A204.1 (cell line): Measurements from ENCODE around the gene WDR38.
"Not testable (repeated sequence)": the region's sequence is repeated elsewhere in the genome, so short reads cannot be mapped to it uniquely, and the experiment has no call there.

Experiments used
- FAIRE-seq: peaks from 2 replicates; lab custom pipeline; 2012; peaks lifted over from hg19 to GRCh38; lab: Jason Lieb, UNC

WDR38 gene

DNA sequence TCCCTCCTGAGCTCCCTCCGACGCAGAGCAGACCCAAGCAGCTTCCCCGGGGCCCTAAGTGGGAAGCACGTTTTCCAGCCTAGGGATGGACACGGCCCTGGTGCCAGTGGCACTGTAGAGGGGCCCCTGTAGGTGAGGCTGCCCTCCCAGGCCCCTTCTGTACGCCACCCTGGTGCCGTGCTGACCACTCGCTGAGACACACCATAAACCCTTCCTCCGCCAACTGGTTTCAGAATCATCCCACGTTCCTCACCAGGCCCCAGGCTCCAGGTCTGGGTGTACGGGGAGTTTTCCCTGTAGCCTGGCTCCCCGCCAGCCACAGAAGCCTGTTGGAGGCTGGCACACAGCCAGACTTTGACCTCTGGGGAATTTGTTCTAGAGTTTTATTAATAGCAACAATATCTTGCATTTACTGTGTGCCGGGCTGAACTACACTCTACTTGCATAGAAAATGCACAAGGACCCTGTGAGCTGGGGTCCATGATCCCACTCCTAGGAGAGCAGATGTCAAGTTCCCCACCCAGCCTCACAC is 18.2 kb upstream of the WDR38 start:
- FAIRE-seq = no peak

DNA sequence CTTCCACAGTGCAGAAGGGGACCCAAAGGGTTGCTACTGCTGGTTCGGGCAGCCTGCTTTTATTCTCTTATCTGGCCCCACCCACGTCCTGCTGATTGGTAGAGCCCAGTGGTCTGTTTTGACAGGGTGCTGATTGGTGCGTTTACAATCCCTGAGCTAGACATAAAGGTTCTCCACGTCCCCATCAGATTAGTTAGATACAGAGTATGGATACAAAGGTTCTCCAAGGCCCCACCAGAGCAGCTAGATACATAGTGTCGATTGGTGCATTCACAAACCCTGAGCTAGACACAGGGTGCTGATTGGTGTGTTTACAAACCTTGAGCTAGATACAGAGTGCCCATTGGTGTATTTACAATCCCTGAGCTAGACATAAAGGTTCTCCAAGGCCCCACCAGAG is 15.1 kb upstream of the WDR38 start:
- FAIRE-seq = not testable (repeated sequence)

DNA sequence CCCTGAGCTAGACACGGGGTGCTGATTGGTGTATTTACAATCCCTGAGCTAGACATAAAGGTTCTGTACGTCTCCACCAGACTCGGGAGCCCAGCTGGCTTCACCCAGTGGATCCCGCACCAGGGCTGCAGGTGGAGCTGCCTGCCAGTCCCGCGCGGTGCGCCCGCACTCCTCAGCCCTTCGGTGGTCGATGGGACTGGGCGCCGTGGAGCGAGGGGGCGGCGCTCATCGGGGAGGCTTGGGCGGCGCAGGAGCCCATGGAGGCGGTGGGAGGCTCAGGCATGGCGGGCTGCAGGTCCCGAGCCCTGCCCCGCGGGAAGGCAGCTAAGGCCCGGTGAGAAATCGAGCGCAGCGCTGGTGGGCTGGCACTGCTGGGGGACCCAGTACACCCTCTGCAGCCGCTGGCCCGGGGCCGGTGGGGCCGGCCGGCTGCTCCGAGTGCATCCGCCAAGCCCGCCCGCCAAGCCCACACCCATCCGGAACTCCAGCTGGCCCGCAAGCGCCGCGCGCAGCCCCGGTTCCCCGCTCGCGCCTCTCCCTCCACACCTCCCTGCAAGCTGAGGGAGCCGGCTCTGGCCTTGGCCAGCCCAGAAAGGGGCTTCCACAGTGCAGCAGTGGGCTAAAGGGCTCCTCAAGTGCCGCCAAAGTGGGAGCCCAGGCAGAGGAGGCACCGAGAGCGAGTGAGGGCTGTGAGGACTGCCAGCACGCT is 14.5 kb upstream of the WDR38 start:
- not testable (repeated sequence) for FAIRE-seq

DNA sequence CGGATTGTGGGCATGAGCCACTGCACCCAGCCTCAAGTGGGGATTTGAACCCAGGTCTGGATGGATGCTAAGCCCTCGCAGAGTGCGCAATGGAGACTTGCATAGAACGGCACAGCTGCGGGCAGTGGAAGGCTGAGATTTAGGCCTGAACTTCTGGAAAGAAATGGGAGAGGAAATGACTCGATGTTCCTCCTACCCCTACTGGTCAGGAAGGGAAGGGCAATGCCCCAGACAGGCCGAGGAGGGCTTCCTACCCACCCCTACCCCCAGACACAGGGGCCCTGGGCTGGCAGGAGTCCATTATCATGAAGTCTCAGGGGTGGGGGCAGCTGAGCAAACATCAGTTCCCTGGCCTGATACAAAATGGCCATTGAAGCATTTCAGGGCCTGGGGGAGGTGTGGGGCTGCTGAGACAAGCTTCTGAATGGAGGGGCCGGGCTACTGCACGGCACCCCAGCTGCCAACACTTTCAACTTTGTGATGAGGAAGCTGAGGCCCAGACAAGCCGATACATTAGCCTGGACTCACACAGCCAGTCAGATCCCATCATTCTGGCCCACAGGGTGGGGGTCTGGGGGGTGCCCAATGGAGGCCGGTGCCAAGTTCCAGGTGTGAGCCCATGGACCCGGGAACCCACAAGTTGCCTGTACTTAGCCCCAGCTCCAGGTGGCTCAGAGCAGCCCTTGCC is 13.5 kb upstream of the WDR38 start:
- no peak for FAIRE-seq

- no peak for FAIRE-seq
Observed at GRCh38 chr9:124840300-124840833, 12.9 kb upstream of the WDR38 start.

- no peak for FAIRE-seq
Observed at GRCh38 chr9:124841075-124841821, 12.0 kb upstream of the WDR38 start.

DNA sequence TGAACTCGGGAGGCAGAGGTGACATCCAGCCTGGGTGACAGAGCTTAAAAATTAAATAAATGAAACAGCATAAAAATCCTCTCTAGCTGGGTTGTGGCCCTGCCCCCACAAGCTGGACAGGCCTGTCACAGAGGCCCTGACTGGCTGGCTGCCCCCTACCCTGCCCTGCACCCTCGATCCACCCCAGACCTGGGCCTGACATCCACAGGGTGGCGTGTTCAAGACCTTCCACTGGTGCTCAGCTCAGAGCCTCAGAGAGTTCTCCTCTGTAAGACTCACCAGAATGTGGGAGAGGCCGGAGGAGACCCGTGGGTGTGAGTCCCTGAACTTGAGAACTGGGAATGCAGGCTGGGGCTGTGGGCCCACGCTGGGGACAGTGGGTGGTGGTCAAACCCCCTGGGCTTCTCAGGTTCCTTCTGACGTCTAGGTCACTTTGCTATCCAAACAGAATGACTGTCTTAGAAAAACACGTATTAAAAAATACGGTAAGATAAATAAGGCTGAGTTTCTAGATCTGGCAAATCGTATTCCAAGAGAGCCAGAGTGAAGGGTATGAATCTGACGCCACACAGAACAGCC is 9.7 kb upstream of the WDR38 start:
- FAIRE-seq = no peak

DNA sequence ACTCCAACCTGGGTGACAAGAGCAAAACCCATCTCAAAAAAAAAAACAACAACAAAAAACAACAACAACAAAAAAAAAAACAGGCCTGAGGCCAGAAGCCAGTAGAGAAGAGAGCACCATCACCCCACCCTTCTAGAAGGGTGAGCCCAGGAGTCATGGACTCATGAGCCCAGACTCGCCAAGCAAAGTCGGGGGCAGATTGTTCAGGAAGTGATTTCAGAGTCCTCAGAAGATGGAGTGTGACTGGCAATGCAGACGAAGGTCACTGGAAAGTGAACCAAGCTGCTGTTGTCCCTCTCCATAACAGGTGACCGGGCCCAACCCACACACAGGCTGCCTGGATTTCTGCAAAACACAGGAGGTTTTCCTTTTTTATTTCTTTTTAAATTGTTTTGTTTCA is 9.0 kb upstream of the WDR38 start:
- FAIRE-seq = no peak

- FAIRE-seq = not testable (repeated sequence)
Observed at GRCh38 chr9:124846467-124846866, 6.8 kb upstream of the WDR38 start.

GRCh38 chr9:124846969-124847368 is 6.3 kb upstream of the WDR38 start:
- no peak for FAIRE-seq

GRCh38 chr9:124849801-124850200 is 3.5 kb upstream of the WDR38 start:
- FAIRE-seq = no peak

DNA sequence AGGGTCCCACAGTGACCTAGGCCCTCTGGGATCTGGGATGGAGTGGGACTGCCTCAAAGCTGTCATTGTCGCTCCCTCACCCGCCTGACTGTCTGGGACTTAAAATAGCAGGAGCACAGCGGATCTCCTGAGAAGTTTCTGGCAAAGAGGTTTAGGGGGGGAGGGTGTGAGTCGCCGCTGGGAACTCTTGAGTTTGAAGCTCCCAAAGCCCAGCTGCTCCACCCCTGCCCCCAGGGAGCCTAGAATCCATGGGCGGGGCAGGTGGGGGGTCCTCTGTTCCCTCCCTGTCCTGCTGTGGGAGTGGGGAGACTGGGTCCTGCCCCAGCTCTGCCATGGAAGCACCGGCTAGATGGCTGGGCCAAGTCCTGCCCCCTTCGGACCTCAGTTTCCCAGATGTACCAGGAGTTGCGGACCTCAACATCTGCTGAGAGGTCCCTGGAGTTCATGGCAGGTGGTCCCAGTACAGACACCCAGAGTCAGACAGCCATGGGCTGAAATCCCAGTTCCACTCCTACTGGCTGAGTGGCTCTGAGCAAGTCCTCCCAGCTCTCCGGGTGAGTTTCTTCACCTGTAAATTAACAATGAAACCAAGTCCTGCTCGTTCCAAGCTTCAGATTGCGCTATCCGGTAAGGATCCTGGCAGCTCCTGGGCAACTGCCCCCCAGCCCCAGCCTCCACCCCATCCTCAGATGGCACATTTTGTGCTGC is 985 bp upstream of the WDR38 start:
- FAIRE-seq = no peak

DNA sequence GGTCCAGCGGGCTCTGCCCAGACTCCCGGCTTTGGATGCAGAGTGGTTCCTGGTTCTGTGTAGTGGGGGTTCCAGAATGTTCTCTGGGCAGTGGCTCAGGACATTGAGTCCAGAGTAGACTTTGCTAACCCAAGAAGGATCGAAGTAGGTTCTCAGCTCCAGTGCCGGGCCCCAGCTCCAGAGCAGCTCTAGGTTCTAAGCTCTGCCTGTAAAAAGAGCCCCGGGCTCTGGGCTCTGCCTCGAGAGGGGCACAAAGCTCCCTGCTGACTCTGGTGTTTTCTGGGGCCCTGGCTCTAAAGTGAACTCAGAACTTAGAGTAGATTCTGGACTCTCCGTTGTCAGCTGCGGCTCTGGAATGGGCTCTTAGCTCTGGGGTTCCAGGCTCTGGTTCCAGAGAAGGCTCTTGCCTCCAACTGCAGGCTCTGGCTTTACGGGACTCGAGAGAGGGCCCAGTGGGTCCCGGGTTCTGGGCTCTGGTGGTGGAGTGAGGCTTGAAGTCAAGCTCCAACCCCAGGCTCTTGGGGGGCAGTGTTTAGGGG is 414 bp downstream of the WDR38 start:
- no peak for FAIRE-seq

GRCh38 chr9:124854161-124854560 is 901 bp downstream of the WDR38 start:
- FAIRE-seq = no peak

GRCh38 chr9:124854822-124855221 is 1.6 kb downstream of the WDR38 start:
- FAIRE-seq = no peak

DNA sequence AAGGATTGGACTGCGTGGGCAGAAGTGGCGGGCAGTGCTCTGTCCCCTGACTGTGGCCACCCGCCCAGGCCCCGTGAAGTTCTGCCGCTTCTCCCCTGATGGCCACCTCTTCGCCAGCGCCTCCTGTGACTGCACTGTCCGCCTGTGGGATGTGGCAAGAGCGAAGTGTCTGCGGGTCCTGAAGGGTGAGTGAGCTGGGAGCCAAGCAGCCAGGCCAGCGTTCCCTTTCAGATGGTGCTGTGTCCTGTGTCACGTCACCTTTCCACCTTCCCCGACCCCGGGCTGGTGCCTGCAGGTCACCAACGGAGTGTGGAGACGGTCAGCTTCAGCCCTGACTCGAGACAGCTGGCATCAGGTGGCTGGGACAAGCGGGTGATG is 2.3 kb downstream of the WDR38 start:
- no peak for FAIRE-seq

- FAIRE-seq = no peak
Observed at GRCh38 chr9:124855944-124856765, 2.9 kb downstream of the WDR38 start.

GRCh38 chr9:124857533-124858162 is 4.4 kb downstream of the WDR38 start:
- no peak for FAIRE-seq

GRCh38 chr9:124858330-124859046 is 5.2 kb downstream of the WDR38 start:
- no peak for FAIRE-seq
